Measurements from ENCODE around the gene SRRM5.
"Not testable (repeated sequence)": the region's sequence is repeated elsewhere in the genome, so short reads cannot be mapped to it uniquely, and the experiment has no call there.

The SRRM5 gene

DNA sequence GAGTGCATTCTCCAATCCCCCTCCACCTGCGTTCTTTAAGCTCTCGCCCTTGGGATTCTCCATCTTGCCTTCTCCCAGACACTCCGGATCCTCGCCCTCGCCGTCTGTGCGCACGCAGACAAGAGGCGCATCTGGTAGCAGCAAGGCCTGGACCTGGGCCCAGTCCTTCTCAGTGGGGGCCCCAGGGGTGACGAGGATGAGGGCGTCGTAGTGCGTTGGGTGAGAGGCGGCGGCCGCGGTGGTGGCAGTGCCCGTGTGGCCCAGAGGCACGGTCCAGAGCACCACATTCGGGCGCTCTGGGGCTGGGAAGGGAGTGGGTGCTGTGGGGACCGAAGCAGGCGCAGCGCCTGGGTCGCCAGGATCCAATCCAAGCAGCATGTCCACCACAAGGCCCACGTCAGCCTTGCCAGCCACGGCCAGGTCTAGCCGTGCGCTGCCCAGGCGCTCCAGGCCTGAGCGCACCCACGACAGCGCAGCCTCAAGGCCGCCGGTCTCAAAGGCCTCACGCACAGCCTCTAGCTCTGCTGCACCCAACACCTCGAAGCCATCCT is 19.0 kb upstream of the SRRM5 start:
- no peak for DNase-seq

DNA sequence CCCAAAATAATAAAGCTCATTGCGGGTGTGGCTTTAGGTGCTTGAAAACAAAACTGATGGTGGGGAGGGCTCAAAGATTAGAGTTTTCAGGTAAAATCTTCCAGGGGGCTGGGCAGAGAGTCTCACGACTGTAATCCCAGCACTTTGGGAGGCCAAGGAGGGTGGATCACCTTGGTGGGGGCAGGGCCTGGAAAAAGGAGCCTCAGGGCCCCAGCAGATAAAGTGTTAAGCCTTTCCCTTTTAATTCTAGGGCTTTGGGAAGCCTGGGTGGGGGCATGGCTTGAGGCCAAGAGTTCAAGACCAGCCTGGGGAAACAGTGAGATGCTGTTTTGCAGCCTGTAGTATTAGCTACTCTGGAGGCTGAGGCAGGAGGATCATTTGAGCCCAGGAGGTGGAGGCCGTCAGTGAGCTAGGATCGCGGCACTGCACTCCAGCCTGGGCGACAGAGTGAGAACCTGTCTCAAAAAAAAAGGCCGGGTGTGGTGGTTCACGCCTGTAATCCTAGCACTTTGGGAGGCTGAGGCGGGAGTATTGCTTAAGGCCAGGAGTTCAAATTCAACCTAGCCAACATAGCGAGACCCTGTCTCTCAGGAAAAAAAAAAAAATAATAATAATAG is 17.7 kb upstream of the SRRM5 start:
- no peak for DNase-seq

DNA sequence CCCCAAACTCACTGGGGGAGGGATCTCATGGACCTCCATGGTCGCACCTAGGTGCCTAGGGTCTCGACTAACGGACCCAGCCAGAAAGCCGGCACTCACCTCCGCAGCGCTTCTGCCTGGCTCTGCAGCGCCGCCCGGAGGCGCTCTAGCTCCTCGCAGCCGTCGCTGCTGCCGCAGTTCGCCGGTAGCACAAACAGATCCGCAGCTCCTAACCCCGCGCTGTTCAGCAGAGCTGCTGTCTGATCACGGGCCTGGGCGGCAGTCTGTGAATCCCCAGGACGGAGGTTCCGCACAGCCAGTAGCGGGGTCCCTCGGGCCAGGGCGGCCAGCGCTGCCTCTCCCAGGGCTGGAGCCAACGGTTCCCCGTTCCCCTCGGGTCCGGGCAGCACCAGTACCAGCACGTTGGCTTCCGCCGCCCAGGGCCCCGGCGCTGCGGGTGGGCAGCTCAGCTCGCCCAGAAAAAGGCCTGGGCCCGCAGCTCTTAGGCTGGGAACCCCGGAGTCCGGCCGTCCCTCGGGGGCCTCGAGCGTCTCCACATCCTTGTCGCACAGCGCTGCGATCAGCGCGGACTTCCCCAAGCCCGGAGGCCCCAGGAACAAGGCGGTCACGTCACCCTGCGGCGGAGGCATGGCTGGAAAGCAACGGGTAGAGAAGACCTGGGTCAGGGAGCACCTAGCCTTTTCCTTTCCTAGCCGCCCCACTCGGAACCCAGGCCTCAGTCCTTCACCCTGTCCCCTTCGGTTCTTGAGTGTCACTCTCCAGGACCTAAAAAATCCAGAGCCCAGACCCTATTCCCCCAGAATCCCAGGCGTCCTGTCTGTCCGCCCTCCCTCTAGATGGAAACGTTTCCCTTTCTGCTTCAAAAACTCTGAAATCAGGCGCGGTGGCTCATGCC is 16.9 kb upstream of the SRRM5 start:
- peak; percentile 81 for DNase-seq

DNA sequence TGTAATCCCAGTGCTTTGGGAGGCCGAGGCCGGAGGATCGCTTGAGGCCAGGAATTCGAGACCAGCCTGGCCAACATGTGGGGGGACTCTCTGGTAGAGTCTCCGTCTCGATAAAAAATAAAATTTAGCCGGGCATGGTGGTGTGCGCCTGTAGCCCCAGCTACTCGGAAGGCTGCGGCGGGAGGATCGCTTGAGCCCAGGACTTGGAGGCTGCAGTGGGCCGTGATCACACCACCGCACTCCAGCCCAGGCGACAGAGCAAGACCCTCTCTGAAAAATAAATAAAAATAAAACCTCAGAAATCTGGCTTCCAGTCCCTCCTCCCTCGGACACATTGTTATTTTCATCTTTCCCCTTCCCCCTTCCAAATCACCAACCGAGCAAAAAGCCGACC is 16.3 kb upstream of the SRRM5 start:
- DNase-seq: no peak

DNA sequence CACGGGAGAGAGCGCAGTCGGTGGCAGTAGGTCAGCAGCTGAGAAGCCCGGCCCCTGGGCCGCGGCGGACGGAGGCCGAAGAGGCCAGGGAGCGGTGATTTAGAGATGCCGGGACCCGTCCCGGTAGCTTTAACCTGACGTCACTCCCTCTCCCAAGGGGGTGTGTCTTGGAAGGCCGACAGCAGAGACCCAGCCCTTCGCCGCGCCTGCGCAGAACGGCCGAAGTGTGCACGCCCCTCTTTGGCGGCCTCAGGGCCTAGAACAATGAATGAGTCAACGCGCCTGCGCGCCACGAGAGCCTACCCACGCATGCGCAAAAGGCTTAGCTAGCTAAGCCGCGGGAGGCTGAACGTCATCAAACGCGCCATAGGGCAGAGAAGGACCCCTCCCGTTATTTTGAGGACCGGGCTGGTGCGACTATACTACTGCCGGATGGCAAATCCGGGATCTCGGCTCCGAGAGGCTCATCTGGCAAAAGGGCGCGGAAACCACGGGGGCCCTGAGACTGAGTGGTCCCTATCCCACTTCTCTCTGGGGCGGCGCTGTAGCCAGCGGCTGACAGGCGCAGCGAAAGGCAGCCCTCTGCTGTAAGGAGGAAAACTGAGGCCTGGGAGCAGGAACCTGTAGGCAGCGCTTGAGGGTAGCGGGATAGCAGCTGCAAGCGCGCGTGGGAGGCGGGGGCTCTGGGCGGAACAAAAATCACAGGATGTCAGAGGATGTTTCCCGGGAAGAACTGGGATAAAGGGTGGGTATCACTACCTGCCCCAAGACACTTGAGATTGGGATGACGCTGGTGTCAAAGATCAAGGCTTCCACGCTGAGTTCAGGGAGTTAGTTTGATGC is 15.7 kb upstream of the SRRM5 start, which contains the start of the genes IRGQ and ZNF576:
Gene IRGQ, minus strand, starts transcription at position 136 of the 843 bp plus-strand sequence. CDS start 796 bp downstream, outside the sequence.
Gene ZNF576, plus strand, starts transcription at position 597 of the 843 bp plus-strand sequence. CDS start 514 bp downstream, outside the sequence.
- DNase-seq: peak; percentile 100

DNA sequence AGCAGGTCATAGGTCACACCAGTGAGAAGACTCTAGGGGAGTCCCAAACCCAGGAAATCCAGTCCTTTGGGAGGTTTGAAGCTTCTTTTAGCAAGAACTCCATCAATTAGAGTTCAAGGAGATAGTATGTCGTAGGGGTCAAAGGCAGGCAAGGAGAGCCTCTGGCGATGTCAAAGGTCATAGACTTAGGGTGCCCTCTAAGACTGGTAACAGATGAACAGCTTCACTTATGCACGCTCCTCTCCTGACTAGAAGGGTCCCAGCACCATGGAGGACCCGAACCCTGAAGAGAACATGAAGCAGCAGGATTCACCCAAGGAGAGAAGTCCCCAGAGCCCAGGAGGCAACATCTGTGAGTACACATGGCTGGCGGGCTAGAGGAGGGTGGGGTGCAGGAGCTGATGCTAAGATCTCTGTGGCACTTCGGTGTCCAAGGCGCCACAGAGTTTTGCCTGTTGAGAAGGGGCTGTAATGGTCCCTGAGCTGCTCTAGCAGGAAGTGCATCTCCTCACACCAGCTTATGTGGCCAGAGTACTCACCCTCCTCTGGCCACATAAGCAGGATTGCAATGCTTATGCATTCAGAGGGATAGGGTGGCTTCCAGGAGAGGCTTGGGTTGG is 14.9 kb upstream of the SRRM5 start:
- no peak for DNase-seq

DNA sequence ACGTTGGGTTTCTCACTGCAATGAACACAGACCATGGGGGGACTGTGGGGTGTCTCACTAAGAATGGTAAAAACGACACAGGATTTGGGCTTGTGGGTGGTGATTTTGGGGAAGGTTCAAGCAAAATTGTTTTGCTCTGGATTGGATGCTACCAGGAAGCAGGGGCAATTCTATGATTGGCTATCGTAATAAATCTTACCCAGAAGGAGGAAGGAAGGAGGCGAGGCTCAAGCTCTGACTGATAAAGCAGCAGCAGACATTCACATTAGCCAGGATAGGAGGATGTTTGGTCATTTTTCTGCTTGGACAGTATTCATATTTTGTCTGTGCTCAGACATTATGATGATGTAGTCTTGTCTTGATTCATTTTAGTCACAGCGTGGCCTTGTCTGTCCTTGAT is 14.0 kb upstream of the SRRM5 start:
- DNase-seq: no peak

DNA sequence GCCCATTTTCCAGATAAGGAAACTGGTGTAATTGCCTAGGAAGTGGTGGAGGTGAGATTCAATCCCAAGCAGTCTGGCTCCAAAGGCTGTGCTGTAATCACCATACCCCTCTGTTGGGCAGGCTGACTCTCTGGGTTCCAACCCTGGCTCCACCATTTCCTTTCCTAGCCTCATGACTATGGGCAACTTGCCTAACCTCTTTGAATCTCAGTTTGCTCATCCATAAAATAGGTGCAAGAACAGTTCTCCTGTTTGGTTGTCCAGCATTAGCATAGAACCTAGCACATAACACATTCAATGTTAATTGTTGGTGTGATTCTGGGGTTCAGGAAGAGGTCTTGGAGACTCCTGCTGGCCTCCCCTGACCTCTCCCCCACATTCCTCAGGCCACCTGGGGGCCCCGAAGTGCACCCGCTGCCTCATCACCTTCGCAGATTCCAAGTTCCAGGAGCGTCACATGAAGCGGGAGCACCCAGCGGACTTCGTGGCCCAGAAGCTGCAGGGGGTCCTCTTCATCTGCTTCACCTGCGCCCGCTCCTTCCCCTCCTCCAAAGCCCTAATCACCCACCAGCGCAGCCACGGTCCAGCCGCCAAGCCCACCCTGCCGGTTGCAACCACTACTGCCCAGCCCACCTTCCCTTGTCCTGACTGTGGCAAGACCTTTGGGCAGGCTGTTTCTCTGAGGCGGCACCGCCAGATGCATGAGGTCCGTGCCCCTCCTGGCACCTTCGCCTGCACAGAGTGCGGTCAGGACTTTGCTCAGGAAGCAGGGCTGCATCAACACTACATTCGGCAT is 13.2 kb upstream of the SRRM5 start:
- DNase-seq: no peak

DNA sequence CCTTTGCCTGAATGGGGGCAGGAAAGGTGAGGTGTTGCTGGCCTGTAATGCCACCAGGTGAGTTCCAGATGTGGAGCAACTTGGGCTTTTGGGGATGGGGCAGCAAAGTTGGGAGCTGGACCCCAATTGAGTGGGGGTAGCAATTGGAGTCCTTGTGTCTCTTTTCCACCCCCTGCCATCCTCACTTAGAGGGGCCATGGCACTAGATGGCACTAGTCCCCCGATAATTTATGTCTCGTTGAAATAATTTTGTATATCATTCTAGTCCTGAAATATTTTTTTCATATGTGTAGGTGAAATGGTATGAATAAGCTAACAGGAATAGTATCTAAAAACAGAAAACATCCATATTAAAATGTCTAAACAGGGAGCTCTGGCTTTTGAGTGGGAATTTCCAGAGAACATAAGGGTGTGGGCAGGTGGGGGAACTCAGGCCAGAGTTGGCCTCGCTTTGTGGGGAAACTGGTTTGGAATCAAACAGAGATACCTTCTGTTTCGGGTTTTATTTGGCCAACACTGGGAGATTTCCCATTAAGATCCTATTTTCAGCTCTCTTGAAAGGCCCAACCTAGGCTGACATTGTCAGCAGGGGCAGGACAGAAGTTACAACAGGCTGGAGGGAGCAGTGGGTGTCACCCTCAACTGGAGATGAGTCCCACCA is 12.1 kb upstream of the SRRM5 start:
- DNase-seq: no peak

DNA sequence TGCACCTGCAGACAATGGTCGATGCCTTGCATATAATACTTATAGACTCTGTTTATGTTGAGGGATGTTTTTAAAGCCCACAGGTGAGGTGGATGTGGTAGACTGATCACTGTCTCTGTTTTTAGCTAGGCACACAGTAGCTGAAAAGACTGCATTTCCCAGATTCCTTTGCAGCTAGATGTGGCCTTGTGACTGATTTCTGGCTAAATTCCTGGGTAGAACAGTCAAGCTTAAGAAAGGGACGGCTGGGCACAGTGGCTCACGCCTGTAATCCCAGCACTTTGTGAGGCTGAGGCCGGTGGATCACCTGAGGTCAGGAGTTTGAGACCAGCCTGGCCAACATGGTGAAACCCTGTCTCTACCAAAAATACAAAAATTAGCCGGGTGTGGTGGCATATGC is 11.6 kb upstream of the SRRM5 start:
- DNase-seq: not testable (repeated sequence)

DNA sequence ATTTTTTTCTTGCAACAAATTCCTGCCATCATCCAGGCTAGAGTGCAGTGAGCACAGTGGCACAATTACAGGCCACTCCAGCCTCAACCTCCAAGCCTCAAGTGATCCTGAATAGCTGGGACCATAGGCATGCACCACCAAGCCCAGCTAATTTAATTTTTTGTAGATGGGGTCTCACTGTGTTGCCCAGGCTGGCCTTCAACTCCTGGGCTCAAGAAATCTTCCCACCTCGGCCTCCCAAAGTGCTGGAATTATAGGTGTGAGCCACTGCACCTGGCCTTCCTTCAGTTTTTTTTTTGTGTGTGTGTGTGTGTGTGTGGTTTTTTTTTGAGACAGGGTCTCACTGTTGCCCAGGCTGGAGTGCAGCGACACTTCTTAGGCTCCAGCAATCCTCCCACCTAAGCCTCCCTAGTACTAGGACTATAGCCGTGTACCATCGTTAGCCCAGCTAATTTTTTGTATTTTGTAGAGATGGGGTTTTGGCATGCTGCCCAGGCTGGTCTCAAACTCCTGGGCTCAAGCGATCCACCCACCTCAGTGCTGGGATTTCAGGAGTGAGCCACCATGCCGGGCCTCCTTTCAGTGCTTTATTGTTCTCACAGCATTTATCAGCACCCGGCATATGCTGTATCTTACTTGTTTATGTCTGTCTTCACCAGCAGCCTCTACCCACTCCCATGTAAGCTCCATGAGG is 5.9 kb upstream of the SRRM5 start:
- no peak for DNase-seq

DNA sequence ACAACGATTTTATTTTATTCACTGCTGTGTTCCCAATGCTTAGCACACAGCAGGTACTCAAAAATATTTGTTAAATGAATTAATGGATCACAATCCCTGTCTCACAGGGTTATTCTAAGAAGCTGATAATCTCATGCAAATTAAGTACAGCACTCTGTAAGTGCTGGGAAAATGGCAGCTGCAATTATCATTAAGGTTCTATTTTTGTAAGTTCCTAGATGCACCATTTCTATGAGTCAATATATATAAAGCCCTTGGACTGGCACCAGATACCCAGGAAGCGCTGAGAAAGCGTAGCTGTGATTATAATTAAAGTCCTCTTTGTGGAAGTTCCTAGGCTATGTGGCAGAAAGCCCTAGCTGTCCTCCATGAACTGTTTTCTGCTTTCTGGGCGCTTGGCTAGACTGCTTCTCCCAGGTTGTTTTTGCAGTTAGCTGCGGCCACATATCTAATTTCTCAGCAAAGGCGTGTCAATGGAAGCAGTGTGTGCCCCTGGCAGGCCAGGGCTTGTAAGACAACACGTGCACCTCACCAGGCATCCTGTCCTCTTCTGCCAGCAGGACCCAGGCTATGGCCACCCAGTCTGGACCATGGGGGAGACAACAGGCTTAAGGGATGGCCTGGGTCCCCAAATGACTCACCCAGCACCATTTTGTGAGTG is 5.2 kb upstream of the SRRM5 start:
- no peak for DNase-seq

DNA sequence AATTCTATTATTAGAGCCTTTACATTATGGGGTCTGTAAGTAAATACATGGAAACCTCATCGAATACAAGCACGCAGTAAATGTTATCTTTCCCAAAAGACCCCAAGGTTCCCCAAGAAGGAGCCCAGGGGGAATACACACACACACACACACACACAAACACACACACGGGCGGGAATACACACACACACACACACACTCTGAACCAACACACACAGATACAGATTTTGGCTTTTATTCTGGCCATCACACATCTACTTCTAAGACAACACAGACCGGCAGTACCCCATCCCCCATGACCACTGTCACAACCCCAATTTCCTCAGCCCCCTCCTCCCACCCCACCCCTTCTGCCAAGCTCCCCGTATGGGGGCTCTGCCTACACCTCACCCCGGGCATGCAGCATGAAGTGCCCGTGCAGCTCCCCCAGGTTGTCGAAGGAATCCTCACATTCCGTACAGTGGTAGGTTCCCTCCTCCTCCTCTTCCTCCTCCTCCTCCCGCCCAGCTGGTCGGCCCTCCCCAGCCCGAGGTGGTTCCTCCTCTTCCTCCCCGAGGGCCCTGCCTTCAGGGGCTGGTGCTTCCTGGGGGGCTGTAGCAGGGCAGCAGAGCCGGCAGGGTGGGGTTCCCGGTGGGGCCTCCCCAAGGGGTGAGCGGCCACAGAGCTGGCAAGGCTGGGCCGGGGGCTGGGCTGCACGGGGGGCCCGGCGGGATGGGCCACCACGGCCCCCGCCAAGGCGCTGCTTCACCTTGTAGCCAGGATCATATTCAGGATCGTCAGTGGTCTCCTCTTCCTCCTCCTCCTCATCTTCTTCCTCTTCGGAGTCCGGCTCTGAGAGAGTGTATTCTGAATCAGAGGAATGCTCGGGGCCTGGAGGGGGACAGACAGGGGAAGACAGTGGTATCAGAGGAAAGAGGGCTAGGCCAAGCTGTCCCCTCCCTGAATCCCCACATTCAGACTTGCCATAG is 4.4 kb upstream of the SRRM5 start:
- DNase-seq: no peak

DNA sequence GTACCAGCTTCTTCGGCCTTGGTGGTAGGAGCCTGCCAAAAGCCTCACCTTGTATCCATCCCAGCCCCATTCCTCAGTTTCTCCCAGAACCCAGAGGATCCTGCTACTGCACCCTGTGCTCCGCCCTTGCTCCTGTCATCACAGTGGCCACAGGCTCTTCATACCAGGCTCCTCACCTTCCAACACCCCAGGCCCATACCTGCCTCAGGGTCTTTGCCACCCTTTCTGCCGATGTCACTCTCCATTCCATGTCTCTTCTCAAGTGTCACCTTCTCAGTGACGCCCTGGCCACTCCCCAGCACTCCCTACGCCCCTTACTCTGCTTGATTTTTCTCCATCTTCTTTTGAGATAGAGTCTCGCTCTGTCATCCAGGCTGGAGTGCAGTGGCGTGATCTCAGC is 2.0 kb upstream of the SRRM5 start:
- no peak for DNase-seq

DNA sequence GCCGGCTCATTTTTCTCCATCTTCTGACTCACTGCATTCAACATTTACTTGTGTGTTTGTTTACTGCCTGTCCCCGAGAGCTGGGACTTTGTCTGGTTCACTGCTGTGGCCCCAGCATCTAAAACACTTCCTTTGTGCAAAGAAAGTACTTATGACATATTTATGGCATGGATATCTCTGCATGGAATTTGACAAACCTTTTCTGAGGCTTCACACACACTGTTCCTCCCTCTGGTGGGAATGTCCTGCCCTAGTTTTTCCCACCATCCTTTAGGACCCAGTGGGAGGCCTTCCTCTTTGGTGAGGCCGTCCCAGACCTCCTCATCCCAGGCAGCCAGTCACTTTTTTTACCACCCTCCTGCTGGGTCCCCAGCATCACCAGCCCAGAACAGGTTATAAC is 1.4 kb upstream of the SRRM5 start:
- DNase-seq: no peak

DNA sequence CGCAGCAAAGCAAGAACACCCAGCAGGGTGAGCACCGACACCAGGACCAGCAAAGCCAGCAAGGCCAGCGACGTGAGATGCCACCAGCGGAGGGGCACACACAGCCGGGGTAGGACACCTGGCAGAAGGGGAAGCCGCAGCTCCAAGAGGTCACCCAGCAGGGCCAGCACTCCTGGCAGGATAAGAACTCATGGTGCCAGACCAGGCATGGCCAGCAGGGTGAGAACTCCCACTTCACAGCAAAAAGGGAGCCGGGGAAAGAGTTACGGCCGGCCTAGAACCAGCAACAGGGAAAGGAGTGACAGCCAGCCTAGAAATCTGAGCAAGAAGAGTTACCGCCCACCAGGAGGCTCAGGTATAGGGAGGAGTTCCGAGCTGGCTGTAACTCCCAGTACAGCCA is 486 bp downstream of the SRRM5 start:
- no peak for DNase-seq

DNA sequence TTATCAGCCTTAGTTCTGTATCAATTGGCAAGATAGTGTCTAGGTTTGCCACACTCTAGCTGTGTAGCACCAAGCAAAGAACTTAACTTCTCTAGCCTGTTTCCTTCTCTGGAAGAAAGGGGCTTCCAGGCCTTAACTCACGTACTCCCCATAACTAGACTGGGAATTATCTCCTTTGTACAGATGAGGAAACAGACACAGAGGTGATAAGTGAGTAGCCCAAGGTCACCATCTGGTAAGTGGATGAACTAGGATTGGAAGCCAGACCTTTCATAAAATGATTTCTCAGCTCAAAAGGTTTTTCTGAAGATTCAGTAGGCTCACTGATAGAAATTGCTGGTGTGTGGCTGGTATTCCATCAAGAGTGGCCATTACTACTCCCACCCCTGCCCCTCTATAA is 4.4 kb downstream of the SRRM5 start:
- no peak for DNase-seq

DNA sequence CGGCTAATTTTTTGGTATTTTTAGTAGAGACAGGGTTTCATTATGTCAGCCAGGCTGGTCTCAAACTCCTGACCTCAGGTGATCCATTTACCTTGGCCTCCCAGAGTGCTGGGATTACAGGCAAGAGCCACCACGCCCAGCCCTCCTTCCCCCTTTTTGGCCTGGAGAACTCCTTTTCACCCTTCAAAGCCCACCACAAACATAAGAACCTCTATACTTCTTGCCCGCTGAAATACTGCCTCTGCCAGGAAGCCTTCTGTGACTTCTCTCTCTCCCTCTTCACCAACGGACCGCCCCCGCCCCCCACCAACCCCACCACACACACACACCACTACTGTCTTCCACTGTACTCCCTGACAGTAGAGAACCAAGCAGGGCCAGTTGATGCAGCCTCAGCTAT is 5.1 kb downstream of the SRRM5 start:
- DNase-seq: no peak

DNA sequence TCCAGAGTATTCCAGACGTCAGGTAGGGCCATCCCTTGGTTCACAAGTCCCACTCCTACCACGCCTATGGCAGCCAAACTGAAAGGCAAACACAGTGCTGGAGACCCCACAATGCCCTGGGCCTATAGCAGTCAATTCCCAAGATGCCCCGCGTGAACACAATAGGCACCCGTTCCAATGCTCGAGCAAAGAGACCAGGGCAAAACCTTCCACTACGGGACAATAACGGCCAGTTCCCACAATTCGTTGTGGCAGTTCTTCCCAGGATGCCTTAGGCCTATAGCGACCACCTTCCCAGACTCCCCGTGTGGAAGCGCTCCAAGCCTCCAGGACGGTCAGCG is 7.0 kb downstream of the SRRM5 start:
- peak; percentile 39 to 44 for DNase-seq

All from CD4-positive, alpha-beta T cell treated with Interleukin-1 beta for 1 hour (primary cell).